Measurements from ENCODE around the gene CPN2. TPM values are rescaled to one million over a fixed set of nuclear protein-coding genes. Genes with fewer than 3 reads are reported as not detected.

Gene CPN2
- total RNA-seq, 1 experiment from 2014 or later, result not detected

- no peak overlapping the region for H3K4me3 Mint-ChIP-seq
These were observed 39.7 kb upstream of the CPN2 start for GRCh38 chr3:194390835-194391234.

More at GRCh38 chr3:194390835-194391234, 39.7 kb upstream of the CPN2 start:
- no peak overlapping the region for H4K91ac ChIP-seq (ENCODE audit: insufficient read length, low read depth, low read length)
- H4K5ac ChIP-seq (ENCODE audit: insufficient read length, low read depth, low read length), result no peak overlapping the region
- H3K79me2 ChIP-seq (ENCODE audit: insufficient read depth, low read length), result no peaks in the 10 kb centered on the region
- H2BK15ac ChIP-seq (ENCODE audit: low read depth, low read length), result no peak overlapping the region
- no peak overlapping the region for H3K14ac ChIP-seq (ENCODE audit: insufficient read depth, low read length)
- no peak overlapping the region for H2BK120ac ChIP-seq (ENCODE audit: low read depth, low read length, poor library complexity, severe bottlenecking)
- no peak overlapping the region for H2BK12ac ChIP-seq (ENCODE audit: insufficient read length, low read depth, low read length)
- H3K27me3 ChIP-seq (ENCODE audit: insufficient read depth, low read length), result no peaks in the 10 kb centered on the region
- H3K56ac ChIP-seq (ENCODE audit: insufficient read length, low read depth, low read length), result no peak overlapping the region
- H3K27ac Mint-ChIP-seq, result no peak overlapping the region
- no peak overlapping the region for H2BK20ac ChIP-seq (ENCODE audit: low read depth, low read length, poor library complexity, severe bottlenecking)
- no peaks in the 10 kb centered on the region; the same call in 1 of the 2 replicates for H3K27me3 Mint-ChIP-seq (ENCODE audit: low read depth)
- H2AK5ac ChIP-seq (ENCODE audit: insufficient read length, low read length), result no peak overlapping the region
- H2AFZ ChIP-seq (ENCODE audit: low read length), result no peak overlapping the region
- H3K27ac ChIP-seq (ENCODE audit: insufficient read length, low read depth, low read length), result no peak overlapping the region
- H3K18ac ChIP-seq (ENCODE audit: insufficient read length, low read depth, low read length), result no peak overlapping the region
- H3K4ac ChIP-seq (ENCODE audit: low read depth, low read length), result no peak overlapping the region
- H3K9ac ChIP-seq (ENCODE audit: extremely low read depth, insufficient read length, low read length), result no peak overlapping the region
- no peak overlapping the region for H3K4me2 ChIP-seq (ENCODE audit: insufficient read depth, insufficient read length, low read length)
- no peak overlapping the region for H2BK5ac ChIP-seq (ENCODE audit: insufficient read length, low read length)
- no peak overlapping the region for H3K23ac ChIP-seq (ENCODE audit: insufficient read length, low read depth, low read length)
- peaks cover 10 to 20% of the 10 kb centered on the region in 2 experiments for H3K4me1 Mint-ChIP-seq
- no peak for TF ChIP-seq CTCF (conservative IDR thresholded peaks at IDR 0.05)
- H4K20me1 ChIP-seq (ENCODE audit: control insufficient read depth, insufficient read depth, insufficient read length), result no peaks in the 10 kb centered on the region
- H3K4me1 ChIP-seq (ENCODE audit: insufficient read depth, low read length), result no peaks in the 10 kb centered on the region
- H4K8ac ChIP-seq (replicated peaks; ENCODE audit: insufficient read length, low read depth, low read length), result no peak overlapping the region
- peaks cover 6 to 8% of the 10 kb centered on the region in 2 experiments for H3K9me3 Mint-ChIP-seq
- no peaks in the 10 kb centered on the region for H3K9me3 ChIP-seq (ENCODE audit: control insufficient read depth, low read depth, low read length)
- no peak overlapping the region for H3T11ph ChIP-seq (ENCODE audit: low read length)
- no peaks in the 10 kb centered on the region for H3K79me1 ChIP-seq (ENCODE audit: insufficient read depth, low read depth, low read length, poor library complexity, severe bottlenecking)
- H3K23me2 ChIP-seq (ENCODE audit: insufficient read length, low read depth, low read length, poor library complexity, severe bottlenecking), result no peaks in the 10 kb centered on the region
- DNase-seq, result no peak
- H3K36me3 Mint-ChIP-seq (ENCODE audit: insufficient read depth in 1 of 3, low read depth in 3 of 3), result peaks cover 0 to 10% (median 0%) of the 10 kb centered on the region in 3 experiments; a peak in 4 of 7 replicates

Measured in H9 (cell line).